Mucosa of descending colon (tissue), 3 donors: ENCODE data around the gene DCDC2B. TPM values are rescaled to one million over a fixed set of nuclear protein-coding genes. Genes with fewer than 3 reads are reported as not detected.
A peak's percentile ranks its signal among the peaks of the same experiment; 100 is the strongest.

Experiments used
- ATAC-seq: fragments of 200-7000 bp; cut with Tn5 transposase; one replicate; pipeline ENCODE4 v1.9.1; 2020; ENCODE audit warnings: mild to moderate bottlenecking, moderate library complexity
- DNase-seq, 3 donors: peaks; one replicate each; pipeline ENCODE4 v3.0.0-alpha.2; 2020
- H3K36me3 ChIP-seq: fragments of 200-600 bp; one replicate; pipeline ENCODE4 v1.8.0; 2021; ENCODE audit warnings: low read depth, mild to moderate bottlenecking
- H3K4me1 ChIP-seq: fragments of 200-600 bp; one replicate; pipeline ENCODE4 v1.8.0; 2021; ENCODE audit warnings: low read depth, mild to moderate bottlenecking
- H3K4me3 ChIP-seq: fragments of 200-600 bp; one replicate; pipeline ENCODE4 v1.8.0; 2021; ENCODE audit warnings: mild to moderate bottlenecking
- H3K9me3 ChIP-seq: fragments of 200-600 bp; one replicate; pipeline ENCODE4 v1.8.0; 2021; ENCODE audit warnings: mild to moderate bottlenecking
- CTCF ChIP-seq: fragments of 200-600 bp; IDR thresholded peaks from one replicate; pipeline ENCODE4 v1.8.0; 2022; ENCODE audit warnings: antibody characterized with exemption, mild to moderate bottlenecking
- intact Hi-C, 2 donors: fragments of 100-400 bp; cut with DNase I in 1 of 2; cut with micrococcal nuclease in 1 of 2; formaldehyde crosslinking; loops; one replicate each; pipeline versions ENCODE4 v1.11.0 to v1.11.1; 2022; cut with DNase I, micrococcal nuclease
- total RNA-seq, 3 donors: library from RNA; stranded (reverse); fragmentation: NEBNext Ultra II Directional in 2 of 3; extraction: Animal tissue kit (Norgen Biotek cat#: 25700) in 2 of 3; gene quantifications; one replicate each; pipeline versions ENCODE4 v1.2.1 to v1.2.4, GENCODE V29; 2021 to 2023
- donor health status: DM: no; HTN: no; CAD: no; lungs with moderate emphysema.
- donor health status: DM: no; HTN: no; CAD: no.
- donor health status: DM: no; HTN: yes; CAD: no.

Gene DCDC2B
- total RNA-seq, 3 donors from 2014 or later, result not detected

- intact Hi-C loops, result no loop called here
- DNase-seq (no peak), ATAC-seq (peak; percentile 37)
- no peaks in the 10 kb centered on the region for H3K36me3 ChIP-seq
- no peak overlapping the region for H3K4me3 ChIP-seq
- no peak for TF ChIP-seq CTCF
- no peaks in the 10 kb centered on the region for H3K9me3 ChIP-seq
- H3K4me1 ChIP-seq, result no peaks in the 10 kb centered on the region
These were observed 54.9 kb downstream of the DCDC2B start for GRCh38 chr1:32263744-32264143.

Other genes with a start within 250 kb of the DCDC2B start
- gene KHDRBS1, start 195.2 kb upstream of the DCDC2B start, total RNA-seq, result 100 to 1,000 TPM in 1 of 3 donors, 10 to 100 TPM in 2; 85.2 to 127 (median 90.5) TPM
- gene TMEM39B, start 136.2 kb upstream of the DCDC2B start, total RNA-seq, result 10 to 100 TPM in 2 of 3 donors, 1 to 10 TPM in 1; 9.7 to 14.2 (median 12.2) TPM
- 10 to 100 TPM; 47.1 to 70.7 (median 50.1) TPM for gene KPNA6, start 101.0 kb upstream of the DCDC2B start, total RNA-seq
- 10 to 100 TPM; 31.0 to 45.2 (median 39.3) TPM for gene TXLNA, start 29.4 kb upstream of the DCDC2B start, total RNA-seq
- gene CCDC28B, start 8.5 kb upstream of the DCDC2B start, total RNA-seq, result 1 to 10 TPM; 1.5 to 4.2 (median 3.2) TPM
- 1 to 10 TPM; 1.1 to 2.2 (median 1.9) TPM for gene IQCC, start 3.4 kb upstream of the DCDC2B start, total RNA-seq
- gene TMEM234, start 13.3 kb downstream of the DCDC2B start, total RNA-seq, result 10 to 100 TPM; 21.1 to 35.6 (median 28.0) TPM
- gene EIF3I, start 13.3 kb downstream of the DCDC2B start, total RNA-seq, result 100 to 1,000 TPM; 111 to 138 (median 115) TPM
- gene FAM167B, start 38.1 kb downstream of the DCDC2B start, total RNA-seq, result 1 to 10 TPM; 3.4 to 5.5 (median 5.5) TPM
- 1 to 10 TPM; 4.7 to 6.0 (median 5.9) TPM for gene LCK, start 42.2 kb downstream of the DCDC2B start, total RNA-seq
- gene HDAC1, start 83.0 kb downstream of the DCDC2B start, total RNA-seq, result 100 to 1,000 TPM; 143 to 208 (median 203) TPM
- 100 to 1,000 TPM in 2 of 3 donors, 10 to 100 TPM in 1; 37.0 to 149 (median 140) TPM for gene MARCKSL1, start 127.1 kb downstream of the DCDC2B start, total RNA-seq
- 10 to 100 TPM in 1 of 3 donors, 1 to 10 TPM in 2; 8.5 to 12.9 (median 9.2) TPM for gene FAM229A, start 153.4 kb downstream of the DCDC2B start, total RNA-seq
- gene TSSK3, start 153.4 kb downstream of the DCDC2B start, total RNA-seq, result 1 to 10 TPM; 1.8 to 3.6 (median 2.3) TPM
- gene BSDC1, start 185.4 kb downstream of the DCDC2B start, total RNA-seq, result 10 to 100 TPM; 72.1 to 89.9 (median 73.1) TPM